GM21360 (cell line): ENCODE data around the gene VSIG10.
"Not testable (repeated sequence)": the region's sequence is repeated elsewhere in the genome, so short reads cannot be mapped to it uniquely, and the experiment has no call there.

Experiments used
- ATAC-seq: cut with Tn5 transposase; IDR thresholded peaks from one replicate; pipeline ENCODE4 v1.9.1; 2021; ENCODE audit warnings: mild to moderate bottlenecking, moderate library complexity; ENCODE audit not compliant: unreplicated experiment

VSIG10 gene

GRCh38 chr12:118035190-118036041 is 68.4 kb downstream of the VSIG10 start:
- ATAC-seq = peak; percentile 88

- no peak for ATAC-seq
Observed at GRCh38 chr12:118034429-118035189, 69.2 kb downstream of the VSIG10 start.

DNA sequence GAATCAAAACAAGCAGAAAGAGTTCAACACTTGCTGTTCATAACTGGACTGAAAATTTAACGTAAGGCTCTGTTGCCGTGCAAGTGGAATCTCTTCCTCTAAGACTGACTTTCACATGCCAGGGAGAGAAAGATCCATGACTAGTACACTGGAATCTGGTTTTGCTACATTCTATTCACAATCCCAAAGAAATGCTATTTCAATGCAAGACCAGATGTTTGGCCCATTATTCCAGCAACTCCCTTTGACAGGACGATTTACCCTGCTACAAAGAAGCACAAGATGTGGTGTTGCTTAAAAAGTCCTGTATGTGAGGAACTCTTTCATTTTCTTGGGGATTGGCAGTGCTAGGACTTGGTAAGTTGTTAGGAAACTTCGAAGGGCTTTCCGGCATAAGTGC is 69.9 kb downstream of the VSIG10 start:
- no peak for ATAC-seq

- no peak for ATAC-seq
Observed at GRCh38 chr12:118033323-118033722, 70.5 kb downstream of the VSIG10 start.

- no peak for ATAC-seq
Observed at GRCh38 chr12:118032188-118032587, 71.6 kb downstream of the VSIG10 start.

DNA sequence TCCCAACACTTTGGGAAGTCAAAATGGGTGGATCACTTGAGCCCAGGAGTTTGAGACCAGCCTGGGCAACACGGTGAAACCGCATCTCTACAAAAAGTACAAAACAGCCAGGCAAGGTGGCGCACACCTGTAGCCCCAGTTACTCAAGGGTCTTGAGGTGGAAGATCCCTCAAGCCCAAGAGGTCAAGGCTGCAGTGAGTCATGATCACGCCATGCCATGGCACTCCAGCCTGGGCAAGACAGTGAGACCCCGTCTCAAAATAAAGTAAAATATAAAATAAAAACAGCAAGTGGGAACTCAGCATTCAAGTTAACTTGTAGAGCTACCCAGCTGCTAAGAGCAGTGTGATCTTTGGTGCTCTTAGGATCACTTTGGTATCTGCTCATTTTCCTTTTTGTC is 74.6 kb downstream of the VSIG10 start:
- ATAC-seq = no peak

DNA sequence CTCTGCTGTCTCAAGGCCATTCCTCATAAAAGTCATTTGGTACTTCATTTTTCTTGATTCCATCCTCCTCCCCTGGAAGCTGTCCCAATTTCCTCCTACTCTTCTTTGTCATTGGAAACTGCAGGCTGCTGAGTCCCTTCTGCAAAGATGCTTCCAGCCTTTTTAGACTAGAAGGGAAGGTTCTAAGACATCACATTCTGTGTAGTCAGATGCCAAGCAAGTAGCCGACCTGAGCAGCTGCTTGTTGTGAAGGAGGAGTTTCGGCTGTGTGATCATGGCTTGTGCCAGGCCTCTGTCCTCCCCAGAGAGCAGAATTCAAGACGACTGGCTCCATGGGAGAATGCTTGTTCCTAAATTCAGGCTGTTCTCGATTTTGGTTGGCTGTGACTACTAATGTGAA is 78.6 kb downstream of the VSIG10 start:
- no peak for ATAC-seq

- no peak for ATAC-seq
Observed at GRCh38 chr12:118023301-118023860, 80.4 kb downstream of the VSIG10 start.

DNA sequence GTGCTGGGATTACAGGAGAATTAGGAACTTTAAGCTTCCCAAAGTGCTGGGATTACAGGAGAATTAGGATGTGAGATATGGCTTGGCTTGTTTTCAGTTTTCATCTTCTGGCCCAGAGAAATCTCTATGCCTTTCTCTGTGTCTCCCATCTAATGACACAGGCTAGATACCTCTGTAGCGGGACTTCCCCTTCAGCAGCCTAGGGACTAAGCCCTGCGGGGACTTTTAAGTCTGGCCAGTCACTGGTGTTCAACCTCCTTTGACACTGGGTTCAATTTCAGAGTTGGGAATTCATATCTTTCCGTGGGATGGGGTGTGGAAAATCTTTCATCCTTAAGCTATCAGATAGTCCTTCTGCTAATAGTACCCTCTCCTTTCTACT is 81.1 kb downstream of the VSIG10 start:
- no peak for ATAC-seq

DNA sequence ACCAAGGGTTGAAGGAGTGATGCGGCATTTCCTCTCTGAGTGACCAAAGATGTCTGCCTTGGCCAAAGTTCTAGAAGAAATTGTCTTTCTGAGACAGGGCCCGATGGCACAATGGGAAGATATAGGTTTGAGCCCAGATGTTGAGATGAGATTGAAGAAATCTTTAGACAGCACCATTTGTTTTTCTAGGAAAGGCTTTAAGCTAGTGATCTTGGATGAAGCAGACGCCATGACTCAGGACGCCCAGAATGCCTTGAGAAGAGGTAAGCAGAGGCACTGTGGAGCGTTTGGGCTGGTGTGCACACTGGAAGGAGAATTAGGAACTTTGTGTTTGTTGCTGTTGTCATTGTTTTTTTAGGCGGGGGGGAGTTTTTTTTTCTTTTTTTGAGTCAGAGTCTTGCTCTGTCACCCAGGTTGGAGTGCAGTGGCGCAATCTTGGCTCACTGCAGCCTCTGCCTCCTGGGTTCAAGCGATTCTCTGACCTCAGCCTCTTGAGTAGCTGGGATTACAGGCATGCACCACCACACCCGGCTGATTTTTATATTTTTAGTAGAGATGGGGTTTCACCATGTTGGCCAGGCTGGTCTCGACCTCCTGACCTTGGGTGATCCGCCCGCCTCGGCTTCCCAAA is 81.6 kb downstream of the VSIG10 start:
- not testable (repeated sequence) for ATAC-seq

DNA sequence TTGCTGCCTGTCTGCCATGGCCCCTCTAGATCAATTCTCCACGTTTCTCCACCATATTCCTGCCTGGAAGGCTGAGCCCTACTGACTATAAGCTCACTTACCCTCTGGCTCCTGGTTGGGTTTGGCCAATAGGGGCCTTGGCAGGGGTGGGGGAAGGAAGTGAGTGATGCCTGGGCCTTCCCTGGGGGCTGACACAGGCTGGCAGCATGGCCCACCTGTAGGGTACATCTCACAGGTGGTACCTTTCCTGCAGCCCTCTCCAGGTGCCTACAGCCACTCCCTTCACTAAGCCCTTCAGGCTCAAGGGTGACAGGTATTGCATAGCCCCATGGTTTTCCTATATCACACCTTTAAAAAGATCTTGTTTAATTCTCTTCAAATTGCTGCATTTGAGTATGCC is 83.8 kb downstream of the VSIG10 start:
- no peak for ATAC-seq

DNA sequence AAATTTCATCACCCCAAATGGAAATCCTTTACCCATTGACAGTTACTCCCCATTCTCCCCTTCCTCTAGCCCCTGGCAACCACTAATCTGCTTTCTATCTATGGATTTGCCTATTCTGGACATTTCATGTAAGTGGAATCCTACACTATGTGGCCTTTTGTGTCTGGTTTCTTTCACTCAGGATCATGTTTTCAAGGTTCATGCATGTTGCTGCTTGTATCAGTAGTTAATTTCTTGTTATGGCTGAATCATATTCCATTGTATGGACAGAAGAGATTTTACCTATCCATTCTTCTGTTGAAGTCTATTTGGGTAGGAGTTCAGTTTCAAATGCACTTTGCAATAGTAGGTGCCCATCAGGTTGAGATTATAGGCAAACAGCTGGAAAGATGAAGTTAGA is 85.9 kb downstream of the VSIG10 start:
- ATAC-seq = no peak

DNA sequence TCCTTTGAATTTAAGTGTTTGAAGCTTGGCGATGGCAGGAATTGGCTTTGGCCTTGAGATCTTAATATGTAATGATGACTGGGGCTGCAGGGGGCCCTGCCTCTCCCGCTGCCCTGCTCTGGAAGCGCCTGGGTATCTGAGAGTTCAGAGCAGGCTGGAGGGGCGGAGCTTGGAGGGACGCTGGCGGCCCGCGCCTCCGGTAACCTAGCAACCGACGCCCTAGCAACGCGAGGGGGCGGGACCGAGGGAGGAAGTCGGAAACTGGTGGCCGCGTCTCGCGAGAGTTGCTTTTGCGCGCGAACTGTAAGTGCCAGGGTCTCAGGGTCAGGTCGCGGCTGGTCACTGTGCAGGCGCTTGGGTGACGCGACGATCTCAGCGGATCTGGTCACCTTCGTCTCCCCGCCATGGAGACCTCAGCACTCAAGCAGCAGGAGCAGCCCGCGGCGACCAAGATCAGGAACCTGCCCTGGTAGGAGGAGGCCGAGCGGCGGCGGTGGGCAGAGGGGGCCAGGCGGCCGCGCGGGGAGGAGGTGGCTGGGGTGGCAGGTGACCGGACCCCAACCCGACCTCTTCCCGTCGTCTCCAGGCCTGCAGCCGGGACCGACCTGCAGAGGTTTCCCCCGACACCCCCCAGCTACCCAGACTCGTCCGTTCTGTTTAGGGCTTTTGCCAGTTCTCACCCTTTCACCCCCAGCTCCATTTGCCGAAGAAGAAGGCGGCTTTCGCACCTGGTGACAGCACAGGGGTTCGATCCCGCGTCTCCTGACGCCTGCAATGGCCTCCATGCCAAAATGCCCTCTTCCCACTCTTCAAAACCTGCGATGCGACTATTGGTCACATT is 87.2 kb downstream of the VSIG10 start, which contains the start of gene RFC5:
Gene RFC5, plus strand, starts transcription at position 280 of the 841 bp plus-strand sequence. Its CDS starts 125 bp downstream, at position 405.
- ATAC-seq = peak; percentile 97

DNA sequence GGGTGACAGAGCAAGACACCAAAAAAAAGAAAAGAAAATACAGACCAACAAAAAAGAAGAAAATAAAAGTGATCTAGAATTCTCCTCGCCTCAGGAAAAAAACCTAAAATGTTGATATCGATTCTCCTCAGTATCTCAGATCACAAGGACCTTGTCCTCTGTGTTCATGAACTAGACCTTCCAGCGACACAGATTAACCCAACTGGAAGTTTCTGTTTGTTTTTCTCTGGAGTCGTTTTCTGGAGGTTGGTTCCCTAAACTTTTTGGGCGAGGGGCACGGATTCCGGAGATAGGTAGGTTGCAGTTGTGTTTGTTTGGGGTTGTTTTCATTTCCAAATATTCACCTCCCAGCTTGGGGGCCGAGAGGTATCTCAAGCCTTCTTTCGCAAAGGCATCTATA is 87.9 kb downstream of the VSIG10 start:
- no peak for ATAC-seq

DNA sequence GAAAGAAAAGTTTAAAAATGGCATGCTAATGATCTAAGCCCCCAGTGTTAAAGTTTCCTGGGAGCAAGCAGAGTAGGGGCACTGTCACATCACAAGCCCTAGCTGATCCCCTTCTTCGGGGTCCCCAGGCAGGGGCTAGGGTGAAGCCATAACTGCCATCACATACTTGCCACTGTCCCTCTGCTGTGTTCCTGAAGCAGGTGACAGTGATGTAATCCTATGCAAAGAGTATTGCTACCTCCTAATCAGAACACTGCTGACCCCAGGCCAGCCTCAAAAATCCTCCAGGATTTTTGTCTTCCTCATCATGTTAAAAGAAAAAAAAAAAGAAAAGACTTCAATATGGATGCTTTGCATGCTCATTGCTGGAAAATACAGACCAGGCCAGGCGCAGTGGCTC is 88.5 kb downstream of the VSIG10 start:
- ATAC-seq = no peak
